ENCODE measurements around the gene PLCG2.
"Not testable (repeated sequence)": the region's sequence is repeated elsewhere in the genome, so short reads cannot be mapped to it uniquely, and the experiment has no call there.

PLCG2 gene

DNA sequence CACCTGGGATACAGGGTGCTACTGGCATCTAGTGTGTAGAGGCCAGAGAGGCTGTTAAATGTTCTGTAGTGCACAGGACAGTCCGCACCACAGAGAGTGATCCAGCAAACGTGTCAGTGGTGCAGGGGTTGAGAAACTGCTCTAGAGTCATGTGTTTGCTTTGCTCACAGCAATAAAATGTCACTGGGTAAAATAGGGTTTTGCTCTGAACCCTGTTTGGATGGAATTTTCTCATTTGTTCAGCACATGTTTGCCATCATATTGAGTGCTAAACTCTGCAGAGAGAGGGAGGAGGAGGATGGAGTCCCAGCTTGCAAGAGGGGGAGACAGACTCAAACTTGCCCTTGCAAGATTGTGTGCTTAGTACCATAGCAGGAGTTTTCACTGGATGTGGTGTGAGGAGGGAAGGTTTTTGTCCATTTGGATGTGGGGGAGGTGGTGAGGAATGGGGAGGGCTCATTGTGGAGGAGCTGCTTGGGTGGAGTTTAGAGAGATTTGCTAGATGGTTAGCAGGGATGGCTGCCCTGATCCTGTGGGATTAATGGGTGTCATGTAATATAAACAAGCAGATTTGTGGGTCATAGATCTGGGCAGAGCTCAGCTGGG is 11.8 kb downstream of the PLCG2 start:
- TF ChIP-seq EZH2 (IDR thresholded peaks at IDR 0.05) (no peak), POLR2AphosphoS5 (IDR thresholded peaks at IDR 0.05; ENCODE audit: borderline replicate concordance, low read depth, low read length) (no peak), FOXP2 (optimal IDR thresholded peaks at IDR 0.05; ENCODE audit: control extremely low read depth, extremely low read length, insufficient read depth) (no peak)
- H3K36me3 ChIP-seq (ENCODE audit: insufficient read depth, low read length) = no peaks in the 10 kb centered on the region
- DNase-seq (ENCODE audit: low read depth, low spot score) = no peak
- H3K9me3 ChIP-seq (ENCODE audit: low read depth, low read length) = no peaks in the 10 kb centered on the region
- no peak overlapping the region for H3K9ac ChIP-seq (ENCODE audit: insufficient read length)
- H3K4me3 ChIP-seq = no peak overlapping the region
- no peak overlapping the region for H3K27ac ChIP-seq

- Histone ChIP-seq H3K9ac (ENCODE audit: insufficient read length) (no peak overlapping the region), H3K4me3 (no peak overlapping the region), H3K9me3 (ENCODE audit: low read depth, low read length) (no peaks in the 10 kb centered on the region), H3K27ac (no peak overlapping the region), H3K36me3 (ENCODE audit: insufficient read depth, low read length) (no peaks in the 10 kb centered on the region)
- no peak for TF ChIP-seq FOXP2 (optimal IDR thresholded peaks at IDR 0.05; ENCODE audit: control extremely low read depth, extremely low read length, insufficient read depth)
- TF ChIP-seq EZH2 (IDR thresholded peaks at IDR 0.05) = no peak
- no peak for TF ChIP-seq POLR2AphosphoS5 (IDR thresholded peaks at IDR 0.05; ENCODE audit: borderline replicate concordance, low read depth, low read length)
- DNase-seq (ENCODE audit: low read depth, low spot score) = no peak
Measured at GRCh38 chr16:81792828-81793227, 13.7 kb downstream of the PLCG2 start.

GRCh38 chr16:81795193-81795592 is 16.1 kb downstream of the PLCG2 start:
- Histone ChIP-seq H3K9me3 (ENCODE audit: low read depth, low read length) (no peaks in the 10 kb centered on the region), H3K36me3 (ENCODE audit: insufficient read depth, low read length) (no peaks in the 10 kb centered on the region), H3K4me3 (no peak overlapping the region), H3K9ac (ENCODE audit: insufficient read length) (no peak overlapping the region), H3K27ac (no peak overlapping the region)
- no peak for DNase-seq (ENCODE audit: low read depth, low spot score)
- TF ChIP-seq POLR2AphosphoS5 (IDR thresholded peaks at IDR 0.05; ENCODE audit: borderline replicate concordance, low read depth, low read length) (no peak), FOXP2 (optimal IDR thresholded peaks at IDR 0.05; ENCODE audit: control extremely low read depth, extremely low read length, insufficient read depth) (no peak)

- no peak for DNase-seq (ENCODE audit: low read depth, low spot score)
- TF ChIP-seq EZH2 (IDR thresholded peaks at IDR 0.05) = no peak
- no peak for TF ChIP-seq POLR2AphosphoS5 (IDR thresholded peaks at IDR 0.05; ENCODE audit: borderline replicate concordance, low read depth, low read length)
- no peak for TF ChIP-seq FOXP2 (optimal IDR thresholded peaks at IDR 0.05; ENCODE audit: control extremely low read depth, extremely low read length, insufficient read depth)
- Histone ChIP-seq H3K9me3 (ENCODE audit: low read depth, low read length) (no peaks in the 10 kb centered on the region), H3K27ac (no peak overlapping the region), H3K9ac (ENCODE audit: insufficient read length) (no peak overlapping the region), H3K36me3 (ENCODE audit: insufficient read depth, low read length) (no peaks in the 10 kb centered on the region), H3K4me3 (no peak overlapping the region)
Measured at GRCh38 chr16:81796035-81796434, 16.9 kb downstream of the PLCG2 start.

DNA sequence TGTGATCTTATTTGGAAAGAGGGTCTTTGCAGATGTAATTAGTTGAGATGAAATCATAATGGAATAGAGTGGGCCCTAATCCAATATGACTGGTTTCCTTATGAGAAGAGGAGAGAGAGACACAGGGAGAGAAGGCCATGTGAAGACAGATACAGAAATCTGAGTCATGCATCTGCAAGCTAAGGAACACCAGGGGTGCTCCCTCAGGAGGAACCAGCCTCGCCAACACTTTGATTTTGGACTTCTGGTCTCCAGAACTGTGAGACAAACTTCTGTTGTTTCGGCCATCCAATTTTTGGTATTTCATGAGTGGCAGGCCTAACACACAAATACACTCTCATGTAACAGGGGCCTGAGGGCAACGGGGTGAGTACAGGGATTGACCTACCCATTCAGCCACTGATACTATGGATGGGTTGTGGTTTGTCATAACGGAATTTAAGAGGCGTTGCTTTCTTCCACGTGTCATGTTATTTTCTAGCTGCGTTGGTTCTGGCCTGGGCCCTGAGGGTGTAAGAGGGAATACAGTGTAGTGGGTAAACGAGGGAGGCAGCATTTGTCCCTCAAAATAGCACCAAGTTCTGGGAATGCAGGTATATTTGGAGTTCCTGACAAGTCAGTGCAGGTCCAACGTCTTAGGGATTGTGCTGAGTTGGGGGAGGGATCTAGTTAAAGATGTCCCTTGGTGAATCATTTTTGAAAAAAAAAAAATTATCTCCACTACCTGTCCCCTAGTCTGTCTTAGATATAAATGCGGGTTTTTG is 17.7 kb downstream of the PLCG2 start:
- H3K36me3 ChIP-seq (ENCODE audit: insufficient read depth, low read length) = no peaks in the 10 kb centered on the region
- no peaks in the 10 kb centered on the region for H3K9me3 ChIP-seq (ENCODE audit: low read depth, low read length)
- no peak overlapping the region for H3K27ac ChIP-seq
- no peak for DNase-seq (ENCODE audit: low read depth, low spot score)
- H3K4me3 ChIP-seq = no peak overlapping the region
- TF ChIP-seq FOXP2 (optimal IDR thresholded peaks at IDR 0.05; ENCODE audit: control extremely low read depth, extremely low read length, insufficient read depth) (no peak), POLR2AphosphoS5 (IDR thresholded peaks at IDR 0.05; ENCODE audit: borderline replicate concordance, low read depth, low read length) (no peak), EZH2 (IDR thresholded peaks at IDR 0.05) (no peak)
- no peak overlapping the region for H3K9ac ChIP-seq (ENCODE audit: insufficient read length)

DNA sequence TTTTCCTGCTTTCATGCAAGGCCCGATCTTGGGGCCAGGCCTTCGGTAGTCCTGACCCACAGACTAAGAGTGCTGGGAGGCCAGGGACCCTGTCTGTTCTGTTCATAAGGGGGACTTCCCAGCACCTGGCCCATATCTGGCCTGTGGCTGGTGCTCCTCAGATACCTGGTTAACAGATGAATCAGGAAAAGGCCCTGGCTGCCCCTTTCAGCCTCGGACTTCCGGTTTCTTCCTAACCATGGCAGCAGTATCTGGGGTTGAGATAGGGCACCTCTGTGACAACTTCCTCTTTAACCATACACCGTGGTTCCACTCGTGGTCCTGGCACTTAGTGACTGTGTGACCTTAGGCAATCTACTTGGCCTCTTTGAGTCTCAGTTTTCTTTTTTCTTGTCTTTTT is 18.4 kb downstream of the PLCG2 start:
- H3K36me3 ChIP-seq (ENCODE audit: insufficient read depth, low read length) = no peaks in the 10 kb centered on the region
- no peak overlapping the region for H3K4me3 ChIP-seq
- no peak for DNase-seq (ENCODE audit: low read depth, low spot score)
- H3K27ac ChIP-seq = no peak overlapping the region
- no peaks in the 10 kb centered on the region for H3K9me3 ChIP-seq (ENCODE audit: low read depth, low read length)
- H3K9ac ChIP-seq (ENCODE audit: insufficient read length) = no peak overlapping the region
- TF ChIP-seq POLR2AphosphoS5 (IDR thresholded peaks at IDR 0.05; ENCODE audit: borderline replicate concordance, low read depth, low read length) (no peak), EZH2 (IDR thresholded peaks at IDR 0.05) (no peak), FOXP2 (optimal IDR thresholded peaks at IDR 0.05; ENCODE audit: control extremely low read depth, extremely low read length, insufficient read depth) (no peak)

- no peak for TF ChIP-seq FOXP2 (optimal IDR thresholded peaks at IDR 0.05; ENCODE audit: control extremely low read depth, extremely low read length, insufficient read depth)
- TF ChIP-seq POLR2AphosphoS5 (IDR thresholded peaks at IDR 0.05; ENCODE audit: borderline replicate concordance, low read depth, low read length) = no peak
- TF ChIP-seq EZH2 (IDR thresholded peaks at IDR 0.05) = no peak
Measured at GRCh38 chr16:81798311-81799137, 19.4 kb downstream of the PLCG2 start.

DNA sequence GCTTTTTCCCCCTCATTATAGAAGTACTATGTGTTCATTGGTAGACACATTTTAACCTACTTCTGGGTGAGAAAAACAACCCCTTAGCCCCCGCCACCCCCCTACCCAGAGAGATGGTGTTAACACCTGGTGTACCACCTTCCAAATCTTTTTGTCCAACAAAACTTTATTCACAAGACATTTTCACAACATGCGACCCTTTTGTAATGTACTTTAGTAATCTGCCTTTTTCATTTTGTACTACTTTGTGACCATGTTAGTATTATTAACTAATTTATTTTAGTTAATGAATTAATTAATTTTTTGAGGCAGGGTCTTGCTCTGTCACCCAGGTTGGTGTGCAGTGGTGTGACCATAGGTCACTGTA is 20.0 kb downstream of the PLCG2 start:
- Histone ChIP-seq H3K9ac (ENCODE audit: insufficient read length) (no peak overlapping the region), H3K27ac (peak overlapping the region; percentile 81), H3K4me3 (peak overlapping the region; percentile 52), H3K9me3 (ENCODE audit: low read depth, low read length) (no peaks in the 10 kb centered on the region), H3K36me3 (ENCODE audit: insufficient read depth, low read length) (no peaks in the 10 kb centered on the region)
- no peak for DNase-seq (ENCODE audit: low read depth, low spot score)
- TF ChIP-seq POLR2AphosphoS5 (IDR thresholded peaks at IDR 0.05; ENCODE audit: borderline replicate concordance, low read depth, low read length) (no peak), FOXP2 (optimal IDR thresholded peaks at IDR 0.05; ENCODE audit: control extremely low read depth, extremely low read length, insufficient read depth) (no peak), EZH2 (IDR thresholded peaks at IDR 0.05) (no peak)

More at GRCh38 chr16:81798311-81799137, 19.4 kb downstream of the PLCG2 start:
- Histone ChIP-seq H3K36me3 (ENCODE audit: insufficient read depth, low read length) (no peaks in the 10 kb centered on the region), H3K9me3 (ENCODE audit: low read depth, low read length) (no peaks in the 10 kb centered on the region), H3K9ac (ENCODE audit: insufficient read length) (no peak overlapping the region), H3K4me3 (peak overlapping the region; percentile 52), H3K27ac (peak overlapping the region; percentile 81)
- no peak for DNase-seq (ENCODE audit: low read depth, low spot score)

GRCh38 chr16:81801724-81802123 is 22.6 kb downstream of the PLCG2 start:
- not testable (repeated sequence) for H3K36me3 ChIP-seq (ENCODE audit: insufficient read depth, low read length); H3K9ac ChIP-seq (ENCODE audit: insufficient read length); H3K4me3 ChIP-seq; DNase-seq (ENCODE audit: low read depth, low spot score); H3K27ac ChIP-seq; H3K9me3 ChIP-seq (ENCODE audit: low read depth, low read length)

All from SK-N-MC (cell line).